GM18517 (cell line): ENCODE results near the gene ATP6V1C2.

Source experiments
- ATAC-seq: cut with Tn5 transposase; IDR thresholded peaks from one replicate; pipeline ENCODE4 v1.9.1; 2021; ENCODE audit warnings: mild to moderate bottlenecking, moderate library complexity; ENCODE audit not compliant: unreplicated experiment

Gene ATP6V1C2, protein sequence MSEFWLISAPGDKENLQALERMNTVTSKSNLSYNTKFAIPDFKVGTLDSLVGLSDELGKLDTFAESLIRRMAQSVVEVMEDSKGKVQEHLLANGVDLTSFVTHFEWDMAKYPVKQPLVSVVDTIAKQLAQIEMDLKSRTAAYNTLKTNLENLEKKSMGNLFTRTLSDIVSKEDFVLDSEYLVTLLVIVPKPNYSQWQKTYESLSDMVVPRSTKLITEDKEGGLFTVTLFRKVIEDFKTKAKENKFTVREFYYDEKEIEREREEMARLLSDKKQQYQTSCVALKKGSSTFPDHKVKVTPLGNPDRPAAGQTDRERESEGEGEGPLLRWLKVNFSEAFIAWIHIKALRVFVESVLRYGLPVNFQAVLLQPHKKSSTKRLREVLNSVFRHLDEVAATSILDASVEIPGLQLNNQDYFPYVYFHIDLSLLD

GRCh38 chr2:10721396-10722251 is at the start of gene ATP6V1C2:
TSS of gene ATP6V1C2 (plus strand) at chr2:10721630. CDS start at chr2:10722850, 1,220 bp downstream.
- ATAC-seq: peak; percentile 56

- ATAC-seq: no peak
These were observed 46.3 kb upstream of the ATP6V1C2 start for GRCh38 chr2:10675131-10675530.

DNA sequence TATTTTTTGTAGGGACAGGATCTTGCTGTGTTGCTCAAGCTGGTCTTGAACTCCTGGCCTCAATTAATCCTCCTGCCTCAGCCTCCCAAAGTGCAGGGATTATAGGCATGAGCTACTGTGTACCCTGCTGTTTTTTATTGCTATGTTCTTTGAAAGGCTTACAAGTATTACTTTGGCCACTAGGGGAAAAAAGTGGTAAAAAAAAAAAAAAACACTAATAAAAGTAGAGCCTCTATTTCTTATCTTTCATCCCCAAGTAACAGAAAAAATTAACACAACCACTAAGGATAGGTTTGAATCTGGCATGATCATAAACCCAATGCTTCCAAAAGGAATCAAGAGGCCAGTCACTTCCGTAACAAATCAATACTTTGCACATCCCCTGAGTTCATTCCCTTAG is 43.2 kb upstream of the ATP6V1C2 start:
- ATAC-seq: no peak

DNA sequence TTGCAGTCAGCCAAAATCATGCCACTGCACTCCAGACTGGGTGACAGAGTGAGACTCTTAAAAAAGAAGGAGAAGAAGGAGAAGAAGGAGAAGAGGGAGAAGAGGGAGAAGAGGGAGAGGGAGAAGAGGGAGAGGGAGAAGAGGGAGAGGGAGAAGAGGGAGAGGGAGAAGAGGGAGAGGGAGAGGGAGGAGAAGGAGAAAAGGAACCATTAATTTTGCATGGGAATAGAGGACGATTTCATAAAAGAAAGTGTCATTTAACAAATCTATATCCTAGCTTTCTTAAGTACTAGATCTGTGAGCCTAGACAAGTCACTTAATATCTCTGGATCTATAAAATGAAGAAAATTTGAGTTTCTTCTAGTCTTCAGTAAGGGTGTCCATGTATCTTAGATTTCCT is 41.2 kb upstream of the ATP6V1C2 start:
- ATAC-seq: no peak

DNA sequence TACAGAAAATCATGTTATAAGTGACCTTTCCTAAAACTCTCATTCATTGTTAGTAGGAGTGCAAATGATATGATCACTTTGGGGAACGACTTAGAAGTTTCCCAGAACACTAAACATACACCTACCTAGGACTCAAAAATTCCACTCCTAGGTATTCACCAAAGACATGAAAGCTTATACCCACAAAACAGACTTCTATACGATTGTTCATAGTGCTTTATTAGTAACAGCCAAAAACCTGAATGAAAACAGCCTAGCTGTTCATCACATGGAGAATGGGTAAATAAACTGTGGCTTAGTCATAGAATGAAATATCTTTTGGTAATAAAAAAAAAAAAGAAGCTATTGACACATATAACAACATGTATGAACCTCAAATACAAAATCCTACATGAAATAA is 40.5 kb upstream of the ATP6V1C2 start:
- ATAC-seq: no peak

DNA sequence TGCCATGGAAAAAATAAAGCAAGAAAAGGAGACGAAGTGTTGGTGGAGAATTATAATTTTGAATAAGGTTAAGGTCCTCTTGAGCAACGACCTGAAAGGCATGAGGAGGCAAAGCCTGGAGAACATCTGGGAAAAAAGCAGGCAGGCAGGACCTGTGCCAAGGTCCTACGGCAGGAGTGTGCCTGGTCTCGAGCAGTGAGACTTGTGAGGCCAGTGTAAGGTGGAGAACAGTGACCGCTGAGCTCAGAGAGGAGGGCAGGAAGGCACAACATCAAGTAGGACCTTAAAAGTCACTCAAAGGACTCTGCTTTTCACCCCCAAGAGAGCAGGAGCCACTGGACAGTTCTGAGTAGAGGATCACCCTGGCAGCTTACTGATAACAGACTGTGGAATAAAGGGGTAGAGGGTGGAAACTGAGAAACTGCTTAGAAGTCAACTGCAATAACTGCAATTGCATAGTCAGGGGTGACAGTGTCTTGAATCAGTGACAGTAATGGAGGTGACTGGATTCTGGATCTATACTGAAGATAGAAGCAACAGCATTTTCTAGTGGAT is 35.2 kb upstream of the ATP6V1C2 start:
- no peak for ATAC-seq

GRCh38 chr2:10688921-10689807 is 32.3 kb upstream of the ATP6V1C2 start:
- peak; percentile 23 for ATAC-seq

- ATAC-seq: no peak
These were observed 29.9 kb upstream of the ATP6V1C2 start for GRCh38 chr2:10691521-10691920.

DNA sequence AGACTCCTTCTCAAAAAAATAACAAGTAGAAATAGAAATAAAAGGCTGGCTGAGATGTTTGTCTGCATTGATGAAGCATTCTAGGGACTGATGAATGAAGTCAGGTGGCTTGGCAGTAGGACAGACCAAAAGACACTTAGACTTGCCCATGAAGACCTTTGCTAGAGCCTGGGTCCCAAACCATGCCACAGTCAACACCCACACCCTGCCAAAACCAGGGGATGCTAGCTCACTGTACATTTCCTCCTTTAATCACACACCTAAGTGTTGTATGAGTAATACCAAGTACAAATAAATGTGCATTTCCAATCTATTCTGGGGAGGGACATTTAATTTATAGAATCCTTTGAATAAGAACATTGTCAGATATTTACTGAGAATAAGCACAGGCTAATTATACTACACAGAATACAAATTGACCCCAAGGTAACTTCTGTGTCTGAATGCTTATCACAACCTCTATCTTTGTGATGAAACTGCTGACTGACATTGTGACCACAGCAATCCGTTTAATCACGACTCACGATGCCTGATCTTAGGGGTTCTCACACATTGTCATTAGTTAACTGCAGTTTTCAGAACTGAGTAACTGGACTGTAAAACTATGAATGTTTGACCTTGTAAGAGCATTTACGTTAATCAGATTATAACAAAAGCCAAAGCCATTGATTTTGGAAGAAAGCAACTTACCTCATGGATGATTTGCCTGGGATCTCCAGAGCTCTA is 21.2 kb upstream of the ATP6V1C2 start:
- ATAC-seq: no peak

- no peak for ATAC-seq
These were observed 17.3 kb upstream of the ATP6V1C2 start for GRCh38 chr2:10704034-10704594.

- ATAC-seq: no peak
These were observed 15.4 kb upstream of the ATP6V1C2 start for GRCh38 chr2:10706033-10706432.

DNA sequence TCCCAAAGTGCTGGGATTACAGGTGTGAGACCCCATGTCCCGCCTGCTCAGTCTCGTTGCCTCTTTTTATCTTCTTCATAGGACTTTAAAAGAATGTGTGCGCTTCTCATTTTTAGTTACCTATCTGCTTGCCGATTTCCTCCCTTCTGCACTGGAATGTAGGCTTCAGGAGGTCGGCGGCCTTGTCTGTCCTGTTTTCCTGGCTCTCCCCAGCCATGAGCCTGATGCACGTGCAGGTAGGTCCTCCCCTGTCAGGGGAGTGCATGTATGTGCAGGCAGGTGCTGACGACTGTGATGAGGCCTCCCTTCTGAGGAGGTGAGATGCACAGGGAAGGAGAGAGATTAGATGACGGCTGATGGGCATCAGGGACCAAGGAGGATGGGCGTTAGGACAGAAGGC is 13.6 kb upstream of the ATP6V1C2 start:
- no peak for ATAC-seq

- ATAC-seq: no peak
These were observed 12.0 kb upstream of the ATP6V1C2 start for GRCh38 chr2:10709290-10709939.

DNA sequence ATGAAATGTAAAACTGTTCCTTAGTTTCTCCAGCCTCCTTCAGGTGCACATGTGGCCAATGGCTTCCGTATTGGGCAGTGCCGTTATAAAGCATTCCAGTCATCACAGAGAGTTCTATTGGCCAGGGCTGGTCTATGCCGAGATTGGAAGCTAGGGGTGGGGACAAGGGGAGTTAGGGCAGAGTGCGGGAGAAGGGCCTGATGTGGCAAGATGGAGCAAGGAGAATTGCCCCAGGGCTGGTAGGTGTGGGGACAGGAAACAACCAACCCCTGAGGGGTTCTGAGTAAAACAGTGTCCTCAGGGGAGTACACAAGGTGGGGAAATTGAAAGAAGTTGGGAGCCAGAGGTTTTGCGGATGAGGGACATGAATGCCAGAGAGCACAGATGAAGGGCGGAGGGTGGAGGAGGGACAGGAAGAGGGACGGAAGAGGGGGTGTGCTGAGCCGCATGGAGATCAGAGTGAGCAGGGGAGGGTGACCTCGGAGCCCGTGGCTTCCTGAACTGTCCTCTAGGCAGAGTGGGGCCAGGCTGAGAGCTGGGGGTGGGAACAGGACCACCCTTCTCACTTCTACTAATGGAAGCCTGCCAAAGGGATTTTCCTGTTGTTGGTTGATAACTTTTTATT is 9.1 kb upstream of the ATP6V1C2 start:
- no peak for ATAC-seq

DNA sequence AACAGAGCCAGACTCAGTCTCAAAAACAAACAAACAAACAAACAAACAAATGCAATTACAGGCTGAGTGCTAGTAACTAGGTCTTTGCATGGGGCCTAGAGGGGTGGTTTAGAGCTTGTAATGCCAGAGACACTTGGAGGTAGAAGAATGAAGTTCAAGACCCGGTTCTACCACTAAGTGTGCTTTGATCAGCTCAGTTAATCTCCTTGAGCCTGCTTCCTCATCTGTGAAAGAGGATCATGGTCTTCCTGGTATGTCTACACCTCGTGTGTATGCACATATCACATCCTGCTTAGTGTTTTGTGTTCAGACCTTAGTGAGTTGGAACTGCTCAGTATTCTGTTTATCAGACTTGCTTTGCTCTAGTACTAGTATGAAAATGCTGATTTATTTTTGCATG is 4.8 kb upstream of the ATP6V1C2 start:
- no peak for ATAC-seq

GRCh38 chr2:10717628-10718027 is 3.8 kb upstream of the ATP6V1C2 start:
- ATAC-seq: no peak

GRCh38 chr2:10720306-10720705 is 1.1 kb upstream of the ATP6V1C2 start:
- no peak for ATAC-seq

DNA sequence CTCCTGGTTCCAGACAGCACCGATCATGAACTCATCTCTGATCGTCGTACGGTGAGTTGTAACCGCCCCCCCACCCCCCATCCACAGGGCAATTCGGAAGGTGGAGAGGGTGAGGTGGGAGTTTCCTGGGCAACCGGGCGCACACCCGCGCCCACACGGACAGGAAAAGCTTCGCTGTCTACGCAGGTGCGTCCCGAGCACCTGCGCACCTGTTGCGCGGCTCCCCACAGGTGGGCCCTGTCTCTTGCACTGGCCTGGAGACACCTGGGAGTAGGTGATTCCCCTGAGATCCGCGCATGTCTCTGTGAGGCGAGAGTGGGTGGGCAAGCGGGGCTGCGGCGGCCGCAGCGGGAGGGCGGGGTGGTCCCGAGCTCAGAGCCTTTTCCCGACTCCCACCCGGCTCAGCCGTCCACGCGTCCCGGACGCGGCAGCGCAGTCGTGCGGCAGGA is 459 bp upstream of the ATP6V1C2 start:
- ATAC-seq: peak; percentile 7
